Endometrium (tissue), 2 donors: ENCODE results near the gene ACOT2.
"Not testable (repeated sequence)": the region's sequence is repeated elsewhere in the genome, so short reads cannot be mapped to it uniquely, and the experiment has no call there.

Source experiments
- FAIRE-seq: peaks from 2 replicates; lab custom pipeline; 2012; peaks lifted over from hg19 to GRCh38; lab: Jason Lieb, UNC
- donor health status: control.
- donor health status: control.

ACOT2 gene

GRCh38 chr14:73567951-73568885, 795 bp upstream of the ACOT2 start:
- no peak for FAIRE-seq

- FAIRE-seq = not testable (repeated sequence)
Measured at GRCh38 chr14:73568886-73569184, 178 bp upstream of the ACOT2 start.

DNA sequence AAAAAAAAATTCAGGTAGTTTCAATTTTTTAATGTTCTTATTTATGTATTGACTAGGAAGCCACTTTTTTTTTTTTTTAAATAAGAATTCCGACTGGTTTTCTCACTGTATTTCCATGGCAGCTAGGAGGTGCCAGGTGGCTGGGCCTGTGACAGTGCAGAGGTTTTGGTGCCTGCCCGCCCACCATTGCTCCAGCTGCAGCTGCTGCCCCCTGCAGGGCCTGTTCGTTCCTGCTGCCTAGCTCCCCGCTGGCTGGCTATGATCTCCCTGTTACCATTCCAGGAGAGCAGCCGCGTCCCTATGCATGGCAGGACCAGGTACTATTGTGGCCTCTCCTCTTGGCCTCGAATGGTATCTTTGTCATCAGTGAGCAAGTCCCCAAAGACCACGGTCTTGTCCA, 1.9 kb downstream of the ACOT2 start:
- FAIRE-seq = not testable (repeated sequence)

- not testable (repeated sequence) for FAIRE-seq
Measured at GRCh38 chr14:73573034-73573433, 4.0 kb downstream of the ACOT2 start.

GRCh38 chr14:73573740-73574139, 4.7 kb downstream of the ACOT2 start:
- not testable (repeated sequence) for FAIRE-seq

DNA sequence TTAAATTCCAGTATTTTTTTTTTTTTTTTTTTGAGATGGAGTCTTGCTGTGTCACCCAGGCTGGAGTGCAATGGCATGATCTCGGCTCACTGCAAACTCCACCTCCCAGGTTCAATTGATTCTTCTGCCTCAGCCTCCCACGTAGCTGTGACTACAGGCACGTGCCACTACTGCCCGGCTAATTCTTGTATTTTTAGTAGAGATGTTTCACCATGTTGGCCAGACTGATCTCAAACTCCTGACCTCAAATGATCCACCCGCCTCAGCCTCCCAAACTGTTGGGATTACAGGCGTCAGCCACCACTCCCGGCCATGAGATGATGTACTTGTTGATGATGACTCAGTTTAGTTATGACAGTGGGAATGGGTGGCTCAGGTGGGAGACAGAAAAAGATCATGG, 5.2 kb downstream of the ACOT2 start:
- FAIRE-seq = not testable (repeated sequence)

DNA sequence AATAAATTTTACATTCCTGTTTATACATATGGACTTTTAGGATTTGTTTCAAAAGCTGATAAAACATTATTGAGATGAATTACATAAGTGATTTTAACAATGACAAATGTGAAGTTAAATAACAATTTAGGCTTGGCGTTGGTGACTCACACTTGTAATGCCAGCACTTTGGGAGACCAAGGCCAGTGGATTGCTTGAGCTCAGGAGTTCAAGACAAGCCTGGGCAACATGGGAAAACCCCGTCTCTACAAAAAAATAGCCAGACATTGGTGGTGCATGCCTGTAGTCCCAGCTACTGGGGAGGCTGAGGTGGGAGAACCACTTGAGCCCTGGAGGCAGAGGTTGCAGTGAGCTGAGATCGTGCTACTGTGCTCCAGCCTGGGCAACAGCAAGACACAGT, 7.4 kb downstream of the ACOT2 start:
- no peak for FAIRE-seq

DNA sequence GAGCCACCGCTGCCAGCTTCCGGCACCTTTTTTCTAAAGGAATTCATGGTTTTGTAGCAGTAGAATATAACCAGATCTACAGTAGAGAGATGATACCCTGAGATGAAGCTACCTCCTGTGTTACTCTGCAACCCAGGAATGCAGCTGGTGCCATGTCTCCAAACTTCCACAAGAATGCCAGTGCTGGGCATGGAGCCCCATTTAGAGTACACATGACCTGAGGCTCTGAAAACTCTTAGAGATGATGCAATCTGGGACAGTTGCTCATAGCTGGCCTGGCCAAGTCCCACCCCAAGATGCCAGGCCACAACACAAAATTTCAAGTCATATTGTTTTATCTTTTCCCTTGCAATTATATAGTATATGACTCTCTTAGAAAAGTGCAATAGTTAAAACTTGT, 8.2 kb downstream of the ACOT2 start:
- not testable (repeated sequence) for FAIRE-seq

DNA sequence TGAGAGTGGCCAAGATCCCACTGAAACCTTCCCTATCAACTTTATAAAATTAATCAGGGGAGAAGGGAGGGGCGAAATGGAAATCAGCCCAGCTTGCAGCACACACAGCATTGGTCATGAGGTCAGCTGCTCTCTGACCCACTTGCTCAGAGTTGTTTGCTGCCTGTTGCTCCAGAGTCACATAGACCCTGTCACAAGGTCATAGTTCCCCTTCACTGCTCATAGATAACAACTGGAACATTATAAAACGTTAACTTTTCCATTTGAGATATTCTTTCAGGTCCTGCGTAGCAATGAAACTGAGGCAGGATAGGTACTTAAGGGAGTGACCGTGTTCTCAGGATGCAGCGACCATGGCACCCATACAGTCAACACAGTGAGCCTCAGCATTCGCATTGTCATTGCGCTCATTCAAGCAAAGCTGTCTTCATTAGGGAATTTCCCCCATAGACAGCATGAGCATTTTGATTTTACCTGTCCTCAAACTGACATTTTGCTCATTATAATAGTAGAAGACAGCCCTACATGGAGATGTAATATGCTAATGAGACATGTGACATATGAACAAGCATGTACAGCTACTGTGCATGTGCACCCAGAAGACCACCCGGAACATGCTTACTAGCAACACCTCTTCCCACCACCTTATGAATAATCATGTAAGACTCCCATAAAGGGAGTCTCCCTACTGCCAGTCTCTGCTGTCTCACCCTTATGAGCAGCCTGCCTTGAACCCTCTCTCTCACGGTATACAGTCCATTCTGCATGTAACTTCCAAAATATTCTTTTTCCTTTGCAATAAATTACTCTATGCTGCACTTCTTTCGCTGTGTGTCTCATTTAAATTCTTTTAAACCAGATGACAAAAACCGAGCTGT, 13.3 kb downstream of the ACOT2 start:
- FAIRE-seq = not testable (repeated sequence)

DNA sequence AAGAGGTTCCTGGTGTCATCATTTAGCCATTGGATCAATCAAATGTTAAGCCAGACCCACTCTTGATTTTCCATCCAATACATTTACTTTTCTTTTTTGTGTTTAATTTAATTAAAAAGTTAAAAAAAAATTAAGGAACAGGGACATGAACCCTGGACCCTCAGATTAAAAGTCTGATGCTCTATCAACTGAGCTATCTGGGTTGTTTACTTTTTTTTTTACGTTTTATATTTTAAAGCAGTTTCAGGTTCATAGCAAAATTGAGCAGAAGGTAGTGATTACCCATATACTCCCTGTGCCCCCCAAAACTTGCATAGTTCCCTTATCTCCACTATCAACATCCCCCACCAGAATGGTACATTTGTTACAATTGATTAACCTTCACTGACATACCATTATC, 19.7 kb downstream of the ACOT2 start:
- no peak for FAIRE-seq

DNA sequence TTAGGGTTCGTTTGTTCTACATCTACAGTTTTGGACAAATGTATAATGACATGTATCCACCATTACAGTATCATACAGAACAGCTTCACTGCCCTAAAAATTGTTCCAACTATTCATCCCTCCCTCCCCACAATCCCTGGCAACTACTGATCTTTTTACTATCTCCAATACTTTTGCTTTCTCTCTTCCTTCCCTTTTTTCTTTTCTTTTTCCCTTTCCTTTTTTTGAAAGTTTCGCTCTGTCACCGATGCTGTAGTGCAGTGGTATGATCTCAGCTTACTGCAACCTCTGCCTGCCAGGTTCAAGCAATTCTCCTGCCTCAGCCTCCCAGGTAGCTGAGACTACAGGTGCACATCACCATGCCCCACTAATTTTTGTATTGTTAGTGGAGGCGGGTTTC, 20.1 kb downstream of the ACOT2 start:
- FAIRE-seq = no peak

DNA sequence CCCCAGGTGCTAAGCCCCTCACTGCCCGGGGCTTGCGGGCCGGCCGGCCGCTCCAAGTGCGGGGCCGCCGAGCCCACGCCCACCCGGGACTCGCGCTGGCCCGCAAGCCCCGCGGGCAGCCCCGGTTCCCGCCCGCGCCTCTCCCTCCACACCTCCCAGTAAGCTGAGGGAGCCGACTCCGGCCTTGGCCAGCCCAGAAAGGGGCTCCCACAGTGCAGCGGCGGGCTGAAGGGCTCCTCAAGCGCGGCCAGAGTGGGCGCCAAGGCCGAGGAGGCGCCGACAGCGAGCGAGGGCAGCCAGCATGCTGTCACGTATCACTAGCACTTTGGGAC, 21.6 kb downstream of the ACOT2 start:
- FAIRE-seq = not testable (repeated sequence)

DNA sequence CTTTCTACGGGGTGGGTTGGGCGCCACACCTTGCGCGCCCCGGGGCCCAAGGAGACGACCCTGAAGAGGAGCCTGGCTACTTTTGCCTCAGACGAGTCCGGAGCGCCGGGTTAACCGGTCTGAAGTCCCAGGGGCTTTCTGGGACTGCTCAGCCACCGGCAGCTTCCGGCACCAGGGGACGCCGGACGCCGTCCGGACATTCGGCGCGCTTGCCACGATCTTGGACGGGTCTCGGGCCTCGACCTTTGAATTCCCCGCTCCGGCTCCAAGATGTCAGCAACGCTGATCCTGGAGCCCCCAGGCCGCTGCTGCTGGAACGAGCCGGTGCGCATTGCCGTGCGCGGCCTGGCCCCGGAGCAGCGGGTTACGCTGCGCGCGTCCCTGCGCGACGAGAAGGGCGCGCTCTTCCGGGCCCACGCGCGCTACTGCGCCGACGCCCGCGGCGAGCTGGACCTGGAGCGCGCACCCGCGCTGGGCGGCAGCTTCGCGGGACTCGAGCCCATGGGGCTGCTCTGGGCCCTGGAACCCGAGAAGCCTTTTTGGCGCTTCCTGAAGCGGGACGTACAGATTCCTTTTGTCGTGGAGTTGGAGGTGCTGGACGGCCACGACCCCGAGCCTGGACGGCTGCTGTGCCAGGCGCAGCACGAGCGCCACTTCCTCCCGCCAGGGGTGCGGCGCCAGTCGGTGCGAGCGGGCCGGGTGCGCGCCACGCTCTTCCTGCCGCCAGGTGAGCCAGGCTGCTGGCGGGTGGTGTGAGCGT, 22.9 kb downstream of the ACOT2 start, which contains the start of gene ACOT4:
ACOT4 (plus strand) TSS at position 184 of the 760 bp plus-strand sequence; CDS start at position 271, 87 bp downstream.
- no peak for FAIRE-seq

- no peak for FAIRE-seq
Measured at GRCh38 chr14:73594491-73594890, 25.5 kb downstream of the ACOT2 start.

- FAIRE-seq = no peak
Measured at GRCh38 chr14:73599499-73599898, 30.5 kb downstream of the ACOT2 start.

DNA sequence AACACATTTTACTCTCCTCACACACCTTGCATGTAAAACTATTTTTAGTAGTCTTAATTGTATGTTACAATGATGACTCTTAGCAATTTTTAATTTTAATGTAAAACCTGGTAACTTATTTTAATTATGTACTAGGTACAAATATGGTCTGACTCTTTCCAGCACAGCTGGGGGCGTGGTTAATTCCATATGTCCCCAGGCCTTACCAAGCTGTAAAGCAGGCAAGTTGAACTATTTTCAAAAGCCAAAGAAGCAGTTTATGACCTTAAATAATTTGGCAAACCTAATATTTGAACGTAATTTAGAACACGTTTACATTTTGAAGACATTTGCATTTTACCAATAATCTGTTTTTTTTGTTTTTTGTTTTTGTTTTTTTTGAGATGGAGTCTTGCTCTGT, 34.0 kb downstream of the ACOT2 start:
- FAIRE-seq = no peak

DNA sequence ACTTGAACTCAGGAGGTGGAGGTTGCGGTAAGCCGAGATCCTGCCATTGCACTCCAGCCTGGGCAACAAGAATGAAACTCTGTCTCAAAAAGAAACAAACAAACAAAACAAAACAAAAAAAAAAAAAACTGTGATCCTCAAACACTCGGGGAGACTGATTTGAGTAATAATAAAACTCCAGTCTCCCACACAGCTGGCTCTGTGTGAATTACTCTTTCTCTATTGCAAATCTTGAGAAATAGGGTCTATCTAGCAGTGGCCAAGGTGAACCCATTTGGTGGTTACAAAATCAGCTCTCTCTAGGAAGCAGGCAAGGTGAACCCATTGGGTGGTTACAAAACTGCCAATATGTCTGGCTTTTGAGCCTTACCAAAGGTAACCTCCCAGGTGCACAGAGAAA, 37.3 kb downstream of the ACOT2 start:
- FAIRE-seq = no peak

- no peak for FAIRE-seq
Measured at GRCh38 chr14:73607241-73607640, 38.2 kb downstream of the ACOT2 start.

DNA sequence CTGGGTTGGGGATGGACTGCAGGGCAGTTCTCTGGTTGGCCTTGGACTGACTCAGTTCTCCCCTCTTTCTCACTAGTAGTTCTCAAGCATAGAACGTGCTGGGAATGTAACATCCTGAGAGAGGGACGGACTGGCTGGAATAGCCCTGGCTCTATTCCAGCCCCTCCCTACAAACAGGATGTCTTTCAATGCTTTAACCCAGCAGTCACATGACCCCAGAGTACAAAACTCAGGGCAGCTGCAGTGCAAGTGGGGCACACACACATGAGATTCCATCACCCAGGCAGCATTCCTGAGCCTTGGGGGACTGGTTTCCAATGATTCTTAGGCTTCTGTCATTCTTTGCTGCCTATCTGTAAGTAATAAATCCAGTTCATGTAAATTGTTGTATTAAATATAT, 41.7 kb downstream of the ACOT2 start:
- no peak for FAIRE-seq

- FAIRE-seq = no peak
Measured at GRCh38 chr14:73612339-73613045, 43.5 kb downstream of the ACOT2 start, which contains the start of gene ACOT6. Gene ACOT6, plus strand, starts transcription at chr14:73612517. Its CDS starts 55 bp downstream, at chr14:73612572.

GRCh38 chr14:73613046-73613383, 44.0 kb downstream of the ACOT2 start:
- no peak for FAIRE-seq
